Esophagus muscularis mucosa (tissue), 4 donors: Measurements from ENCODE around the gene SLC16A2. TPM values are rescaled to one million over a fixed set of nuclear protein-coding genes. Genes with fewer than 3 reads are reported as not detected.
A peak's percentile ranks its signal among the peaks of the same experiment; 100 is the strongest.

ENCODE experiments used
- DNase-seq: peaks from one replicate; pipeline ENCODE4 v3.0.0-alpha.2; 2017; ENCODE audit errors: extremely low spot score
- H3K27ac ChIP-seq, 4 donors: fragments of 200-600 bp; sonication (generic); replicated peaks in 1 of 4; 1 replicate in 3 of 4; 2 replicates in 1 of 4; pipeline ENCODE4 v1.5.1; 2016 to 2019; ENCODE audit warnings: mild to moderate bottlenecking in 1 of 4
- H3K27me3 ChIP-seq, 4 donors: fragments of 200-600 bp; sonication (generic); one replicate each; pipeline versions ENCODE4 v1.5.1 to v1.6.0; 2016 to 2019
- H3K36me3 ChIP-seq, 4 donors: fragments of 200-600 bp; sonication (generic); one replicate each; pipeline ENCODE4 v1.5.1; 2016 to 2019
- H3K4me1 ChIP-seq, 4 donors: fragments of 200-600 bp; sonication (generic); one replicate each; pipeline ENCODE4 v1.5.1; 2016 to 2019
- H3K4me3 ChIP-seq, 4 donors: fragments of 200-600 bp; sonication (generic); 1 replicate in 2 of 4; 2 replicates in 2 of 4; pipeline ENCODE4 v1.5.1; 2016 to 2019; ENCODE audit warnings: mild to moderate bottlenecking in 4 of 4, moderate library complexity in 1 of 4
- H3K9me3 ChIP-seq, 4 donors: fragments of 200-600 bp; sonication (generic); 1 replicate in 3 of 4; 2 replicates in 1 of 4; pipeline ENCODE4 v1.5.1; 2016 to 2019
- CTCF ChIP-seq, 3 experiments: fragments of 200-600 bp in 2 of 3; fragments of 450-650 bp in 1 of 3; sonication (generic) in 2 of 3; IDR thresholded peaks; one replicate each; pipeline ENCODE4 v1.5.1; 2017 to 2019; ENCODE audit warnings: antibody characterized with exemption in 3 of 3, mild to moderate bottlenecking in 2 of 3, moderate library complexity in 1 of 3
- EP300 ChIP-seq: sonication (generic); formaldehyde crosslinking; IDR thresholded peaks from one replicate; pipeline ENCODE4 v1.6.1; 2017; ENCODE audit warnings: antibody characterized with exemption
- POLR2A ChIP-seq: fragments of 450-650 bp; IDR thresholded peaks from one replicate; pipeline ENCODE4 v1.6.1; 2017; ENCODE audit warnings: antibody characterized with exemption, moderate library complexity, mild to moderate bottlenecking, low read depth
- POLR2AphosphoS5 ChIP-seq, 2 donors: sonication (generic); formaldehyde crosslinking; IDR thresholded peaks; one replicate each; pipeline ENCODE4 v1.6.1; 2017; ENCODE audit warnings: antibody characterized with exemption in 2 of 2
- WGBS: methylation state at CpG from one replicate; pipeline ENCODE4 v1.1.5; 2018; 5-methylcytosine and 5-hydroxymethylcytosine counted together
- intact Hi-C: fragments of 100-400 bp; cut with DNase I; formaldehyde crosslinking; loops from one replicate; pipeline ENCODE4 v1.15.1; 2023
- total RNA-seq, 4 donors: library from RNA; depleted of rRNA; stranded (reverse); fragments of >200 nt; gene quantifications; one replicate each; pipeline versions ENCODE4 v1.1.0 to v1.2.1, GENCODE V29; 2016

Gene SLC16A2
- total RNA-seq, 4 donors from 2014 or later, result 7.3 to 13.7 (median 9.6) TPM

GRCh38 chrX:74536152-74536831, 115.0 kb downstream of the SLC16A2 start:
- TF ChIP-seq CTCF (IDR thresholded peaks at IDR 0.05), result peak in 1 of 3 experiments; percentile 60
- TF ChIP-seq EP300, result no peak
- TF ChIP-seq POLR2AphosphoS5 (IDR thresholded peaks at IDR 0.05), result peak; percentile 72 to 74
- no peak for TF ChIP-seq POLR2A
- intact Hi-C loops, result no loop called here

DNA sequence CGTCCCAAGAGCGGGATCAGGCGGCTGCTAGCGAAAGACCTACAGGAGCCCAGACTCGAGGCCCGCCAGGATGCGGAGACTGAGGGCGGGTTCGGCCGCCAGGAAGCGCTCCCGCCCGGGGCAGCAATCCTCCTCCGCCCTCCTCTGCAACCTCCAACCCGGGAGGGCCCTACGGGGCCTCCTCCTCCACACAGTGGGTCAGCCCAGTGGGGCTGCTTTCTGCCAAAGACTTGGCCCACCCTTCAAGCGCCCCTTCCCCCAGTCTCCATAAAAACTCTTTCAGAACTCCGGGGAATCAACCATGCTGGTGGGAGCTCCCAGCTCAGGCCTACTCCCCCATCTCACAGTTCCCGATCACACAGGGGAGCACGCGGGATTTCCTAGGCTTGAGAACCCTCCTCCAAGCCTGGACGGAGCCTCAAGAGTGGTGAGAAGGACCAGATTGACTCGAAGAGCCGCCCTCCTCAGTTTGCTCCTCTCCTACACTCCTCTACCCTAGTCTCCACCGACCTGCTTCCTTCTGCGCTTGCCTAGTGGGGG, 115.6 kb downstream of the SLC16A2 start:
- Histone ChIP-seq H3K4me3 (peak overlapping the region; percentile 50 to 65 (median 58)), H3K27me3 (no peaks in the 10 kb centered on the region), H3K27ac (peak overlapping the region; percentile 80 to 92 (median 88)), H3K4me1 (peaks cover 3 to 20% (median 18%) of the 10 kb centered on the region in 4 donors), H3K36me3 (peaks cover 0 to under 1% (median 0%) of the 10 kb centered on the region in 4 donors), H3K9me3 (no peaks in the 10 kb centered on the region)
- intact Hi-C loops, result no loop called here
- WGBS, result 34% methylated on average over 11 of the region's 26 CpGs
- TF ChIP-seq POLR2AphosphoS5 (IDR thresholded peaks at IDR 0.05) (no peak), EP300 (no peak), CTCF (IDR thresholded peaks at IDR 0.05) (no peak)
- DNase-seq, result no peak

More at GRCh38 chrX:74536152-74536831, 115.0 kb downstream of the SLC16A2 start:
- H3K9me3 ChIP-seq, result no peaks in the 10 kb centered on the region
- peaks cover 0 to 5% (median 3%) of the 10 kb centered on the region in 4 donors for H3K36me3 ChIP-seq
- peak overlapping the region; percentile 50 to 65 (median 58) for H3K4me3 ChIP-seq
- peaks cover 3 to 20% (median 18%) of the 10 kb centered on the region in 4 donors for H3K4me1 ChIP-seq
- peak overlapping the region; percentile 80 to 92 (median 88) for H3K27ac ChIP-seq
- H3K27me3 ChIP-seq, result no peaks in the 10 kb centered on the region
- WGBS, result 40% methylated on average over 31 of the region's 48 CpGs
- DNase-seq, result peak; percentile 93

- intact Hi-C loops, result no loop called here
- no peak for DNase-seq
- H3K36me3 ChIP-seq, result no peaks in the 10 kb centered on the region
- no peak overlapping the region for H3K27ac ChIP-seq
- no peaks in the 10 kb centered on the region for H3K9me3 ChIP-seq
- WGBS, result 55% methylated on average over 2 of the region's 2 CpGs
- no peak overlapping the region for H3K4me3 ChIP-seq
- H3K27me3 ChIP-seq, result no peaks in the 10 kb centered on the region
- H3K4me1 ChIP-seq, result peaks cover 0 to 11% (median 9%) of the 10 kb centered on the region in 4 donors
- TF ChIP-seq POLR2AphosphoS5 (IDR thresholded peaks at IDR 0.05) (no peak), CTCF (IDR thresholded peaks at IDR 0.05) (no peak), EP300 (no peak), POLR2A (no peak)
These were observed 119.4 kb downstream of the SLC16A2 start for GRCh38 chrX:74540635-74541249.

DNA sequence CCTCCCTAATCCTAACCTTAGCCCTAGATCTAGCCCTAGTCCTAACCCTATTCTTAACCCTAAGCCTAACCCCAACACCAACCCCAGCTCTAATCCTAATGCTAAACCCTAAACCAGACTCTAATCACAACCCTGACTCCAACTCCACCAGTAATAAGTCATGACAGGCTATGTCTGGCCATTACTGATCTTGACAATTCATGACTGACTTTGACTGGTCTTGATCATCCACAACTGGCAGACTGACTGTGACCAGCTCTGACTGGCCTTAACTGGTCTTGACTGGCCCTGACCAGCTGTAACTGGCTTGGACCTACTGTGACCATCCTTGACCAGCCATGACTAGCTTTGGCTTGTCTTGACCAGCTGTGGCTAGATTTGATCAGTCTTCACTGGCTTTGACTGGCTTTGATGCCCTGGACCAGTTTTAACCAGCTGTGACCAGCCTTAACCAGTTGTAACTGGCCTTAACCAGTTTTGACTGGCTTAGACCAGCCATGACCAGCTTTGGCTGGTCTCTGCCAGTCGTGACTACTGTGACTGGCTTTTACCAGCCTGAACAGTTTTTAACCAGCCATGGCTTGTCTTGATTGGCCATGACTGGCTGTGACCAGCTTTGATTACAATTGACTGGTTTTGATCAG, 124.7 kb downstream of the SLC16A2 start:
- 45% methylated on average over 1 of the region's 1 CpG for WGBS
- Histone ChIP-seq H3K27me3 (no peaks in the 10 kb centered on the region), H3K27ac (no peak overlapping the region), H3K36me3 (no peaks in the 10 kb centered on the region), H3K9me3 (no peaks in the 10 kb centered on the region), H3K4me1 (no peaks in the 10 kb centered on the region), H3K4me3 (no peak overlapping the region)
- no peak for TF ChIP-seq EP300
- no peak for TF ChIP-seq POLR2A
- TF ChIP-seq CTCF (IDR thresholded peaks at IDR 0.05), result no peak
- no peak for TF ChIP-seq POLR2AphosphoS5 (IDR thresholded peaks at IDR 0.05)
- no peak for DNase-seq
- intact Hi-C loops, result no loop called here
